Endothelial cell of umbilical vein (primary cell): ENCODE results near the gene POU3F3. TPM values are rescaled to one million over a fixed set of nuclear protein-coding genes. Genes with fewer than 3 reads are reported as not detected.

ENCODE experiments used
- BruUV-seq: library from RNA; stranded (reverse); fragments of 400-500 nt; replicated peaks from 2 replicates; lab custom pipeline; 2021; lab: Mats Ljungman, UMichigan
- CTCF ChIA-PET: fragments of 300-600, 350-600 bp; sonication (Branson Sonifier 250); formaldehyde crosslinking; loops from one replicate; lab custom pipeline; 2021; ENCODE audit warnings: antibody characterized with exemption, inconsistent platforms; lab: Charles Lee
- POLR2A ChIA-PET: fragments of 300-600, 350-600 bp; sonication (Branson Sonifier 250); formaldehyde crosslinking; loops from one replicate; lab custom pipeline; 2021; ENCODE audit warnings: antibody characterized with exemption, inconsistent platforms; lab: Charles Lee
- DNase-seq: peaks from one replicate; pipeline ENCODE4 v3.0.0-alpha.2; 2011; ENCODE audit warnings: low read depth, low spot score
- FAIRE-seq: peaks from 2 replicates; lab custom pipeline; 2011; peaks lifted over from hg19 to GRCh38; lab: Jason Lieb, UNC
- H2AFZ ChIP-seq: 2 replicates; pipeline ENCODE4 v1.6.0; 2012; ENCODE audit warnings: low read depth, low read length, control low read depth, inconsistent platforms
- H3K27ac ChIP-seq: 2 replicates; pipeline ENCODE4 v1.5.1; 2011; ENCODE audit warnings: low read depth, mild to moderate bottlenecking, control low read depth, low read length, moderate library complexity; ENCODE audit not compliant: insufficient read depth
- H3K27me3 ChIP-seq, 2 experiments: 2 replicates each; pipeline versions ENCODE4 v1.6.0 to v1.6.1; 2011; ENCODE audit warnings: low read length in 2 of 2, mixed read lengths in 1 of 2; ENCODE audit not compliant: control insufficient read depth in 2 of 2, insufficient read depth in 2 of 2
- H3K36me3 ChIP-seq, 2 experiments: 2 replicates in 1 of 2; 3 replicates in 1 of 2; pipeline ENCODE4 v1.5.1; 2011; ENCODE audit warnings: low read length in 2 of 2, mild to moderate bottlenecking in 1 of 2, moderate library complexity in 1 of 2; ENCODE audit not compliant: control insufficient read depth in 2 of 2, insufficient read depth in 2 of 2; ENCODE audit errors: extremely low read depth in 1 of 2
- H3K4me1 ChIP-seq: 3 replicates; pipeline ENCODE4 v1.5.1; 2011; ENCODE audit warnings: mild to moderate bottlenecking, low read length; ENCODE audit not compliant: control insufficient read depth, insufficient read depth; ENCODE audit errors: extremely low read depth
- H3K4me2 ChIP-seq: 2 replicates; pipeline ENCODE4 v1.6.1; 2011; ENCODE audit warnings: low read length, control low read depth, mixed read lengths; ENCODE audit not compliant: insufficient read depth
- H3K4me3 ChIP-seq, 3 experiments: fragments of 200-600 bp in 1 of 3; sonication (generic), shearing (Covaris generic) in 1 of 3; replicated peaks in 1 of 3; 2 replicates each; pipeline ENCODE4 v1.5.1; 2011 to 2016; ENCODE audit warnings: control low read depth in 3 of 3, low read length in 3 of 3, mild to moderate bottlenecking in 2 of 3, inconsistent platforms in 1 of 3, low read depth in 1 of 3, moderate library complexity in 1 of 3; ENCODE audit not compliant: insufficient read depth in 1 of 3
- H3K79me2 ChIP-seq: 2 replicates; pipeline ENCODE4 v1.6.0; 2012; ENCODE audit warnings: low read length, inconsistent platforms; ENCODE audit not compliant: control insufficient read depth, insufficient read depth
- H3K9ac ChIP-seq: replicated peaks from 2 replicates; pipeline ENCODE3; 2011; ENCODE audit warnings: low read length, control low read depth; ENCODE audit not compliant: insufficient read depth; ENCODE audit errors: extremely low read depth
- H3K9me1 ChIP-seq: replicated peaks from 3 replicates; pipeline ENCODE4 v1.6.0; 2011; ENCODE audit warnings: mild to moderate bottlenecking, low read length; ENCODE audit not compliant: control insufficient read depth, insufficient read depth; ENCODE audit errors: extremely low read depth
- H3K9me3 ChIP-seq: replicated peaks from 2 replicates; pipeline ENCODE4 v1.5.1; 2012; ENCODE audit warnings: low read length, inconsistent platforms; ENCODE audit not compliant: control insufficient read depth, insufficient read depth
- H4K20me1 ChIP-seq: replicated peaks from 2 replicates; pipeline ENCODE3; 2011; ENCODE audit warnings: mild to moderate bottlenecking, low read length; ENCODE audit not compliant: control insufficient read depth, insufficient read depth; ENCODE audit errors: extremely low read depth
- EZH2 ChIP-seq: IDR thresholded peaks from 2 replicates; pipeline ENCODE4 v1.6.1; 2012; ENCODE audit warnings: borderline replicate concordance, low read depth, mild to moderate bottlenecking, moderate library complexity, low read length, inconsistent platforms; ENCODE audit not compliant: severe bottlenecking
- FOS ChIP-seq: IDR thresholded peaks from 2 replicates; pipeline ENCODE4 v1.6.1; 2011; ENCODE audit warnings: mild to moderate bottlenecking, low read length, moderate library complexity, borderline replicate concordance; ENCODE audit not compliant: insufficient read depth
- GATA2 ChIP-seq: IDR thresholded peaks from 2 replicates; pipeline ENCODE4 v1.7.0; 2011; ENCODE audit warnings: low read depth, mild to moderate bottlenecking, moderate library complexity, mixed read lengths, low read length; ENCODE audit not compliant: insufficient read length, insufficient read depth
- JUN ChIP-seq: IDR thresholded peaks from 2 replicates; pipeline ENCODE4 v1.6.1; 2011; ENCODE audit warnings: borderline replicate concordance, low read depth; ENCODE audit not compliant: insufficient read length, insufficient read depth
- MYC ChIP-seq: IDR thresholded peaks from one replicate; pipeline ENCODE4 v1.6.1; 2011; ENCODE audit warnings: mild to moderate bottlenecking, low read depth, low read length
- POLR2A ChIP-seq: IDR thresholded peaks from 2 replicates; pipeline ENCODE4 v1.6.1; 2012; ENCODE audit warnings: low read depth, mild to moderate bottlenecking, control low read depth, low read length
- POLR2AphosphoS5 ChIP-seq: IDR thresholded peaks from 2 replicates; pipeline ENCODE4 v1.6.1; 2012; ENCODE audit warnings: low read depth, mild to moderate bottlenecking, control low read depth, low read length, moderate library complexity; ENCODE audit not compliant: insufficient read depth
- dilution Hi-C: fragments of 300-500 bp; cut with MboI; formaldehyde crosslinking; loops from one replicate; pipeline ENCODE4 v1.15.0; 2019; ENCODE audit warnings: low sequenced_read_pairs; ENCODE audit not compliant: extremely low pct_ligation_motif_present
- intact Hi-C: fragments of 100-400 bp; cut with micrococcal nuclease; formaldehyde crosslinking; loops from one replicate; pipeline ENCODE4 v1.10.0; 2022
- polyA plus RNA-seq, 4 experiments: library from polyadenylated mRNA; depleted of rRNA in 3 of 4; stranded (reverse) in 3 of 4; unstranded in 1 of 4; fragments of >200 nt; gene quantifications; 2 replicates each; pipeline versions ENCODE4 v1.2.1 to v1.2.3, GENCODE V29; 2011 to 2012; ENCODE audit warnings: missing spikeins in 1 of 4
- total RNA-seq: library from RNA; stranded (reverse); gene quantifications from 2 replicates; pipeline ENCODE4 v1.2.3, GENCODE V29; 2021
- TF ChIP-seq, protein P1 (sequence below): IDR thresholded peaks from 2 replicates; pipeline ENCODE4 v1.6.1; 2011; ENCODE audit not compliant: insufficient read depth, insufficient read length
- TF ChIP-seq, protein P2 (sequence below), 2 donors: IDR thresholded peaks; 1 replicate in 1 of 2; 2 replicates in 1 of 2; pipeline ENCODE4 v1.5.1; 2011; ENCODE audit warnings: low read length in 2 of 2, mild to moderate bottlenecking in 2 of 2, moderate library complexity in 2 of 2, control low read depth in 1 of 2, inconsistent platforms in 1 of 2, low read depth in 1 of 2; ENCODE audit not compliant: insufficient read depth in 1 of 2; ENCODE audit errors: extremely low read depth in 1 of 2

Gene POU3F3
- total and polyA plus RNA-seq, 2 donors (not counting 3 experiments of a cell fraction or from before 2014, with no cell fraction given): not detected

DNA sequence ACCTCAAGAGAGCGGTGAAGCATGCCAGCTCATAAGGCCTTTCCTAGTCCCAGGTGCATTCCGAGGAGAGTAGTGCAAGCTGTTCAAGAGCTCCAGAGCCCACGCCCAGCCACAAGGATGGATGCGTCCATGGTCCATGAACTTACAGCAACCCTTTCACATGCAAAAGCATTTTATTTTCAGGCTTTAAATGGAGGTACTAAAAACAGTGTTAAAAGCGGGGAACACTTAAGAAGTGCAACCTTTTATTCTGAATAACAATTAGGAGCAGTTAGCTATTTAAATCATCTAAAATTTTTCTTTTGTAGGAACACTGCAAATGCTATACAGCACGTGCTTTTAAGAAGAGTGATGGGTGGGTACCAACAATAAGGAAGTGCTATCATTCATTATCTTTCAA, 33.8 kb downstream of the POU3F3 start:
- Histone ChIP-seq H3K79me2 (no peaks in the 10 kb centered on the region), H3K9ac (no peak overlapping the region), H3K27ac (no peak overlapping the region), H3K9me1 (no peaks in the 10 kb centered on the region), H3K4me3 (no peak overlapping the region), H4K20me1 (no peaks in the 10 kb centered on the region), H3K4me1 (no peaks in the 10 kb centered on the region), H3K9me3 (no peaks in the 10 kb centered on the region), H3K36me3 (no peaks in the 10 kb centered on the region), H3K4me2 (no peak overlapping the region), H3K27me3 (no peaks in the 10 kb centered on the region), H2AFZ (no peak overlapping the region)
- ChIA-PET POLR2A (no interaction called here), CTCF (no interaction called here)
- no peak for FAIRE-seq
- dilution Hi-C loops (no loop called here), intact Hi-C loops (no loop called here)
- no peak for DNase-seq
- no peak for TF ChIP-seq GATA2
- TF ChIP-seq, protein P1, sequence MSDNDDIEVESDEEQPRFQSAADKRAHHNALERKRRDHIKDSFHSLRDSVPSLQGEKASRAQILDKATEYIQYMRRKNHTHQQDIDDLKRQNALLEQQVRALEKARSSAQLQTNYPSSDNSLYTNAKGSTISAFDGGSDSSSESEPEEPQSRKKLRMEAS: no peak
- no peak for TF ChIP-seq POLR2AphosphoS5
- no peak for TF ChIP-seq MYC
- TF ChIP-seq, protein P2, sequence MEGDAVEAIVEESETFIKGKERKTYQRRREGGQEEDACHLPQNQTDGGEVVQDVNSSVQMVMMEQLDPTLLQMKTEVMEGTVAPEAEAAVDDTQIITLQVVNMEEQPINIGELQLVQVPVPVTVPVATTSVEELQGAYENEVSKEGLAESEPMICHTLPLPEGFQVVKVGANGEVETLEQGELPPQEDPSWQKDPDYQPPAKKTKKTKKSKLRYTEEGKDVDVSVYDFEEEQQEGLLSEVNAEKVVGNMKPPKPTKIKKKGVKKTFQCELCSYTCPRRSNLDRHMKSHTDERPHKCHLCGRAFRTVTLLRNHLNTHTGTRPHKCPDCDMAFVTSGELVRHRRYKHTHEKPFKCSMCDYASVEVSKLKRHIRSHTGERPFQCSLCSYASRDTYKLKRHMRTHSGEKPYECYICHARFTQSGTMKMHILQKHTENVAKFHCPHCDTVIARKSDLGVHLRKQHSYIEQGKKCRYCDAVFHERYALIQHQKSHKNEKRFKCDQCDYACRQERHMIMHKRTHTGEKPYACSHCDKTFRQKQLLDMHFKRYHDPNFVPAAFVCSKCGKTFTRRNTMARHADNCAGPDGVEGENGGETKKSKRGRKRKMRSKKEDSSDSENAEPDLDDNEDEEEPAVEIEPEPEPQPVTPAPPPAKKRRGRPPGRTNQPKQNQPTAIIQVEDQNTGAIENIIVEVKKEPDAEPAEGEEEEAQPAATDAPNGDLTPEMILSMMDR (IDR thresholded peaks at IDR 0.05; ENCODE audit: extremely low read depth in 1 of 2, insufficient read depth in 1 of 2, low read depth in 1 of 2, low read length in 2 of 2): no peak
- TF ChIP-seq POLR2A: no peak
- TF ChIP-seq JUN: no peak
- TF ChIP-seq EZH2: no peak
- no peak for TF ChIP-seq FOS
- no TSS peak for BruUV-seq
